Kidney (tissue), 14 donors: ENCODE data around the gene CD99L2. TPM values are rescaled to one million over a fixed set of nuclear protein-coding genes. Genes with fewer than 3 reads are reported as not detected.

Source experiments
- DNase-seq, 5 donors: peaks; one replicate each; pipeline ENCODE4 v3.0.0-alpha.2; 2013 to 2020
- FAIRE-seq: peaks from 2 replicates; lab custom pipeline; 2012; peaks lifted over from hg19 to GRCh38; lab: Jason Lieb, UNC
- H3K27ac ChIP-seq, 2 donors: one replicate each; pipeline ENCODE4 v1.7.0; 2013; ENCODE audit warnings: low read depth in 2 of 2, low read length in 2 of 2, inconsistent platforms in 1 of 2
- H3K27me3 ChIP-seq: one replicate; pipeline ENCODE4 v1.7.1; 2013; ENCODE audit warnings: low read length, inconsistent platforms; ENCODE audit not compliant: control insufficient read depth, insufficient read depth
- H3K36me3 ChIP-seq, 3 donors: one replicate each; pipeline versions ENCODE4 v1.7.0 to v1.7.1; 2013; ENCODE audit warnings: low read length in 3 of 3, control low read depth in 1 of 3, inconsistent platforms in 1 of 3; ENCODE audit not compliant: insufficient read depth in 3 of 3, control insufficient read depth in 2 of 3
- H3K4me1 ChIP-seq, 3 donors: one replicate each; pipeline versions ENCODE4 v1.7.0 to v1.7.1; 2013; ENCODE audit warnings: low read length in 3 of 3, inconsistent platforms in 1 of 3, low read depth in 1 of 3; ENCODE audit not compliant: control insufficient read depth in 2 of 3, insufficient read depth in 2 of 3
- H3K4me3 ChIP-seq, 3 donors: one replicate each; pipeline versions ENCODE4 v1.7.0 to v1.8.1; 2013; ENCODE audit warnings: low read length in 3 of 3, control low read depth in 1 of 3, inconsistent platforms in 1 of 3
- H3K9ac ChIP-seq, 3 donors: one replicate each; pipeline versions ENCODE4 v1.7.0 to v1.7.1; 2013; ENCODE audit warnings: low read length in 3 of 3, control low read depth in 1 of 3, inconsistent platforms in 1 of 3
- H3K9me3 ChIP-seq, 3 donors: one replicate each; pipeline versions ENCODE4 v1.7.0 to v1.7.1; 2013; ENCODE audit warnings: low read length in 3 of 3, control low read depth in 1 of 3, inconsistent platforms in 1 of 3; ENCODE audit not compliant: control insufficient read depth in 2 of 3, insufficient read depth in 1 of 3
- CTCF ChIP-seq: IDR thresholded peaks from 3 replicates; pipeline ENCODE4 v1.5.1; 2012; ENCODE audit warnings: mild to moderate bottlenecking, moderate library complexity, borderline replicate concordance; ENCODE audit not compliant: insufficient read depth; ENCODE audit errors: extremely low read depth
- intact Hi-C: fragments of 100-400 bp; cut with DNase I; formaldehyde crosslinking; loops from one replicate; pipeline ENCODE4 v1.11.1; 2022
- polyA plus RNA-seq: library from polyadenylated mRNA; stranded (reverse); fragments of 350-450 nt; fragmentation: Illumina TruSeq; extraction: RNeasy Lipid Tissue Mini Kit (QIAGEN cat#74804); gene quantifications from one replicate; pipeline ENCODE4 v1.2.3, GENCODE V29; 2014; ENCODE audit warnings: low read depth, low replicate concordance; ENCODE audit not compliant: insufficient read depth
- total RNA-seq: library from RNA; stranded (reverse); fragmentation: NEBNext Ultra II Directional; extraction: Animal tissue kit (Norgen Biotek cat#: 25700); gene quantifications from one replicate; pipeline ENCODE4 v1.2.1, GENCODE V29; 2021
- donor health status: control.
- donor health status: control.
- donor health status: control.
- donor health status: control.
- donor health status: control.
- donor health status: DM: yes; HTN: yes; CAD: no.
- donor health status: Normal renal cell carcinoma (clear cell type).

The CD99L2 gene
- total and polyA plus RNA-seq, 2 donors from 2014 or later = 30.9 to 38.0 TPM

GRCh38 chrX:150768580-150769190, 129.8 kb downstream of the CD99L2 start:
- Histone ChIP-seq H3K9ac (no peak overlapping the region), H3K9me3 (no peaks in the 10 kb centered on the region), H3K4me3 (no peak overlapping the region), H3K4me1 (no peaks in the 10 kb centered on the region), H3K27me3 (no peaks in the 10 kb centered on the region), H3K36me3 (no peaks in the 10 kb centered on the region), H3K27ac (no peak overlapping the region)
- TF ChIP-seq CTCF = no peak
- intact Hi-C loops = no loop called here
- FAIRE-seq (no peak), DNase-seq (peak in 1 of 5 donors; percentile 66)

- Histone ChIP-seq H3K27me3 (no peaks in the 10 kb centered on the region), H3K27ac (no peak overlapping the region), H3K9me3 (no peaks in the 10 kb centered on the region), H3K4me1 (no peaks in the 10 kb centered on the region), H3K4me3 (no peak overlapping the region), H3K9ac (no peak overlapping the region), H3K36me3 (no peaks in the 10 kb centered on the region)
- DNase-seq = no peak
- intact Hi-C loops = no loop called here
- no peak for TF ChIP-seq CTCF
- FAIRE-seq = no peak
Observed at GRCh38 chrX:150768132-150768485, 130.4 kb downstream of the CD99L2 start.

GRCh38 chrX:150767475-150768131, 130.9 kb downstream of the CD99L2 start:
- DNase-seq = peak in 2 of 5 donors; percentile 7 to 48

More at GRCh38 chrX:150767475-150768131, 130.9 kb downstream of the CD99L2 start:
- Histone ChIP-seq H3K4me3 (no peak overlapping the region), H3K36me3 (no peaks in the 10 kb centered on the region), H3K27ac (no peak overlapping the region), H3K9ac (no peak overlapping the region), H3K27me3 (no peaks in the 10 kb centered on the region), H3K4me1 (no peaks in the 10 kb centered on the region), H3K9me3 (no peaks in the 10 kb centered on the region)
- no peak for TF ChIP-seq CTCF
- FAIRE-seq = no peak
- intact Hi-C loops = no loop called here
